GM18870 (cell line): ENCODE results near the gene PTPRM.

Source experiments
- ATAC-seq: cut with Tn5 transposase; IDR thresholded peaks from one replicate; pipeline ENCODE4 v1.9.1; 2021; ENCODE audit warnings: moderate library complexity; ENCODE audit not compliant: unreplicated experiment

PTPRM gene

GRCh38 chr18:8401606-8402005, 834.5 kb downstream of the PTPRM start:
- ATAC-seq, result no peak

- no peak for ATAC-seq
Measured at GRCh38 chr18:8402237-8402636, 835.1 kb downstream of the PTPRM start.

- ATAC-seq, result no peak
Measured at GRCh38 chr18:8403713-8404112, 836.6 kb downstream of the PTPRM start.

- ATAC-seq, result no peak
Measured at GRCh38 chr18:8406186-8406867, 839.2 kb downstream of the PTPRM start.

GRCh38 chr18:8406868-8407250, 839.7 kb downstream of the PTPRM start:
- ATAC-seq, result no peak

GRCh38 chr18:8409151-8409550, 842.0 kb downstream of the PTPRM start:
- ATAC-seq, result no peak

GRCh38 chr18:8411492-8411891, 844.4 kb downstream of the PTPRM start:
- ATAC-seq, result no peak

GRCh38 chr18:8412117-8412516, 845.0 kb downstream of the PTPRM start:
- ATAC-seq, result no peak

- no peak for ATAC-seq
Measured at GRCh38 chr18:8413189-8413588, 846.1 kb downstream of the PTPRM start.

- ATAC-seq, result no peak
Measured at GRCh38 chr18:8413751-8414150, 846.6 kb downstream of the PTPRM start.

- ATAC-seq, result no peak
Measured at GRCh38 chr18:8416212-8417019, 849.3 kb downstream of the PTPRM start.

GRCh38 chr18:8422391-8422790, 855.3 kb downstream of the PTPRM start:
- ATAC-seq, result no peak

GRCh38 chr18:8423051-8423557, 856.0 kb downstream of the PTPRM start:
- ATAC-seq, result no peak

- no peak for ATAC-seq
Measured at GRCh38 chr18:8424481-8424880, 857.4 kb downstream of the PTPRM start.

- ATAC-seq, result no peak
Measured at GRCh38 chr18:8424917-8425725, 858.0 kb downstream of the PTPRM start.

- ATAC-seq, result no peak
Measured at GRCh38 chr18:8426401-8426800, 859.3 kb downstream of the PTPRM start.

- no peak for ATAC-seq
Measured at GRCh38 chr18:8427339-8427738, 860.2 kb downstream of the PTPRM start.

GRCh38 chr18:8428951-8429350, 861.8 kb downstream of the PTPRM start:
- no peak for ATAC-seq

- ATAC-seq, result no peak
Measured at GRCh38 chr18:8431036-8431435, 863.9 kb downstream of the PTPRM start.

GRCh38 chr18:8433323-8433722, 866.2 kb downstream of the PTPRM start:
- ATAC-seq, result no peak

GRCh38 chr18:8433771-8434170, 866.7 kb downstream of the PTPRM start:
- ATAC-seq, result no peak
